K562 (cell line): ENCODE results near the gene ACTN1. TPM values are rescaled to one million over a fixed set of nuclear protein-coding genes. Genes with fewer than 3 reads are reported as not detected.
A peak's percentile ranks its signal among the peaks of the same experiment; 100 is the strongest.

Experiments used
- BDP1 ChIP-seq: IDR thresholded peaks from 3 replicates; pipeline ENCODE4 v1.6.1; 2011; ENCODE audit not compliant: insufficient read length, insufficient read depth
- ETS2 ChIP-seq: IDR thresholded peaks from 2 replicates; pipeline ENCODE4 v1.6.1; 2016; ENCODE audit warnings: borderline replicate concordance, missing genetic modification characterization, mild to moderate bottlenecking, moderate library complexity, missing compliant biosample characterization; ENCODE audit not compliant: poor library complexity, severe bottlenecking
- FOXP1 ChIP-seq: sonication (generic); formaldehyde crosslinking; IDR thresholded peaks from 2 replicates; pipeline ENCODE4 v1.8.0; 2022; ENCODE audit warnings: mild to moderate bottlenecking, missing genetic modification reagents
- GABPB2 ChIP-seq: fragments of 250-450 bp; sonication (Bioruptor Pico); conservative IDR thresholded peaks from 2 replicates; pipeline ENCODE4 v1.5.1; 2021; ENCODE audit warnings: mild to moderate bottlenecking
- JUNB ChIP-seq: fragments of 450-650 bp; formaldehyde crosslinking; conservative IDR thresholded peaks from 2 replicates; pipeline ENCODE4 v1.4.0; 2020; ENCODE audit warnings: mild to moderate bottlenecking
- NEUROD1 ChIP-seq: fragments of 150-350 bp; IDR thresholded peaks from 2 replicates; pipeline ENCODE4 v1.6.1; 2014; ENCODE audit warnings: borderline replicate concordance, low read length, low read depth; ENCODE audit not compliant: partially characterized antibody
- NR3C1 ChIP-seq: sonication (generic); formaldehyde crosslinking; IDR thresholded peaks from 2 replicates; pipeline ENCODE4 v1.8.1; 2022; ENCODE audit warnings: missing genetic modification reagents
- SAP30 ChIP-seq: fragments of 200-600 bp; sonication (generic); IDR thresholded peaks from 2 replicates; pipeline ENCODE4 v1.6.1; 2012; ENCODE audit warnings: borderline replicate concordance, low read depth, mild to moderate bottlenecking, moderate library complexity, low read length, control low read depth, inconsistent platforms; ENCODE audit not compliant: insufficient read depth, poor library complexity, severe bottlenecking
- TGIF2 ChIP-seq: sonication (generic); formaldehyde crosslinking; IDR thresholded peaks from 2 replicates; pipeline ENCODE4 v1.8.1; 2022; ENCODE audit warnings: mild to moderate bottlenecking, missing genetic modification reagents, moderate library complexity
- XRCC3 ChIP-seq: fragments of 450-650 bp; IDR thresholded peaks from 2 replicates; pipeline ENCODE4 v1.6.1; 2017; ENCODE audit warnings: mild to moderate bottlenecking, moderate library complexity
- ZNF175 ChIP-seq: fragments of 200-800 bp; sonication (Bioruptor generic); IDR thresholded peaks from 2 replicates; pipeline ENCODE4 v1.6.1; 2016; ENCODE audit warnings: low read depth, mild to moderate bottlenecking, missing genetic modification characterization, missing compliant biosample characterization
- ZNF551 ChIP-seq: fragments of 250-450 bp; sonication (Bioruptor Pico); IDR thresholded peaks from 2 replicates; pipeline ENCODE4 v1.5.0; 2021; ENCODE audit warnings: mild to moderate bottlenecking, moderate library complexity
- polyA plus RNA-seq, 8 experiments: library from polyadenylated mRNA; depleted of rRNA in 4 of 8; stranded (reverse) in 5 of 8; unstranded in 3 of 8; fragments of >200 nt; fragmentation: Nextera tagmentation in 2 of 8; fragmentation: Illumina TruSeq in 1 of 8; extraction: Ambion mirVana in 2 of 8; extraction: Trizol in 1 of 8; gene quantifications; 2 replicates each; pipeline versions ENCODE4 v1.2.1 to v1.2.3, GENCODE V29; 2011 to 2014; ENCODE audit warnings: inconsistent platforms in 1 of 8, missing spikeins in 1 of 8
- total RNA-seq, 7 experiments: library from RNA; depleted of rRNA in 6 of 7; stranded (reverse); fragments of >200 nt in 6 of 7; fragmentation: Illumina TruSeq in 2 of 7; extraction: Trizol in 2 of 7; gene quantifications; 2 replicates each; pipeline versions ENCODE4 v1.2.1 to v1.2.3, GENCODE V29; 2011 to 2021; ENCODE audit warnings: low replicate concordance in 1 of 7
- TF ChIP-seq, protein P1 (sequence below): fragments of 450-650 bp; IDR thresholded peaks from 2 replicates; pipeline ENCODE4 v1.6.1; 2016; ENCODE audit warnings: mild to moderate bottlenecking
- TF ChIP-seq, protein P2 (sequence below): fragments of 450-650 bp; conservative IDR thresholded peaks from 2 replicates; pipeline ENCODE4 v1.6.1; 2016; ENCODE audit warnings: missing genetic modification characterization, low read depth, mild to moderate bottlenecking, control low read depth, missing compliant biosample characterization
- TF ChIP-seq, protein P3 (sequence below): IDR thresholded peaks from 2 replicates; pipeline ENCODE4 v1.6.1; 2016; ENCODE audit warnings: missing genetic modification characterization, missing compliant biosample characterization

The ACTN1 gene
- total and polyA plus RNA-seq, 9 of the 15 experiments (the other 6 are each of a cell fraction or from before 2014, with no cell fraction given), result 2.2 to 67.7 (median 34.5) TPM

DNA sequence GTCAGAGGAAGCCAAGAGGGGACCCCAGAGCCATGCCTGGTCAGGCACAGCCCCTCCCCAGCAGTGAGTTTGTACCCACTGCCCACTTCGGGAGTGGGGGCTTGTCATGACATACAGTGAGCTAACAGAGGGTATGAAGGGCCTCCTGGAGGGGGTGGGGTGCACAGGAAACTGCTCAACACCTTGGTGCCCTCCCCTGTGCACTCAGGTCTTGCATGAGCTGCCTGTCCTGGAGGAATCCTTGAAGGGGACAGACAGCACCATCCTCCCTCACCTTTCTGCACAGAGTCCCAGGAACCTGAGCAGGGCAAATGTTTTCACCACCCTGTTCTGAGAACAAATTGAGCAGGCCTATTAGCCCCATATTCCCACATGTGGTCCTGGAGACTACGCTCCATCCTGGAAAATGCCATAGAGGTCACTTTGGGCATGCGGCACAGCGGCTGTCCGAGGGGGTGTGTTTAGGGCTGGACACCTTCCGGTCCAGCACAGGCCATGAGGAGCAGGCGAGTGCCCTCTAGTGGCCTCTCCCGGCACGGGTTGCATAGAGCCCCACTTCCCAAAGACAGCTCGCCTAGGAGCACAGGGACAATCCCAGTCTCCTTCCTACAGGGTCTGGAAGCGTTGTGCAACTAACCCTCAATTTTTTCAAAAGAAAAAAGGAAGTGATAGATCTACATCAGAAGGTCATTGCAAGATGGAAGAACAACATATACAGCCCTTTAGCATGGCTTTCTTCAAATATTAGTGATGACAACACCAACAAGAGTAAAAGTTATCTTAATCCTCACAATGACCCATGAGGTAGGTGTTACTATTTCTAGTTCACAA lies 154.4 kb downstream of the ACTN1 start (continued):
- TF ChIP-seq, protein P1, sequence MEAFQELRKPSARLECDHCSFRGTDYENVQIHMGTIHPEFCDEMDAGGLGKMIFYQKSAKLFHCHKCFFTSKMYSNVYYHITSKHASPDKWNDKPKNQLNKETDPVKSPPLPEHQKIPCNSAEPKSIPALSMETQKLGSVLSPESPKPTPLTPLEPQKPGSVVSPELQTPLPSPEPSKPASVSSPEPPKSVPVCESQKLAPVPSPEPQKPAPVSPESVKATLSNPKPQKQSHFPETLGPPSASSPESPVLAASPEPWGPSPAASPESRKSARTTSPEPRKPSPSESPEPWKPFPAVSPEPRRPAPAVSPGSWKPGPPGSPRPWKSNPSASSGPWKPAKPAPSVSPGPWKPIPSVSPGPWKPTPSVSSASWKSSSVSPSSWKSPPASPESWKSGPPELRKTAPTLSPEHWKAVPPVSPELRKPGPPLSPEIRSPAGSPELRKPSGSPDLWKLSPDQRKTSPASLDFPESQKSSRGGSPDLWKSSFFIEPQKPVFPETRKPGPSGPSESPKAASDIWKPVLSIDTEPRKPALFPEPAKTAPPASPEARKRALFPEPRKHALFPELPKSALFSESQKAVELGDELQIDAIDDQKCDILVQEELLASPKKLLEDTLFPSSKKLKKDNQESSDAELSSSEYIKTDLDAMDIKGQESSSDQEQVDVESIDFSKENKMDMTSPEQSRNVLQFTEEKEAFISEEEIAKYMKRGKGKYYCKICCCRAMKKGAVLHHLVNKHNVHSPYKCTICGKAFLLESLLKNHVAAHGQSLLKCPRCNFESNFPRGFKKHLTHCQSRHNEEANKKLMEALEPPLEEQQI, result peak; percentile 91
- TF ChIP-seq XRCC3 (no peak), NR3C1 (CRISPR knock-in tag) (no peak), FOXP1 (CRISPR knock-in tag) (no peak), GABPB2 (CRISPR knock-in tag) (no peak), ZNF175 (no peak), SAP30 (no peak), JUNB (no peak), BDP1 (no peak), ETS2 (tag) (no peak), NEUROD1 (no peak), TGIF2 (CRISPR knock-in tag) (no peak), ZNF551 (CRISPR knock-in tag) (no peak)
- TF ChIP-seq, protein P2, sequence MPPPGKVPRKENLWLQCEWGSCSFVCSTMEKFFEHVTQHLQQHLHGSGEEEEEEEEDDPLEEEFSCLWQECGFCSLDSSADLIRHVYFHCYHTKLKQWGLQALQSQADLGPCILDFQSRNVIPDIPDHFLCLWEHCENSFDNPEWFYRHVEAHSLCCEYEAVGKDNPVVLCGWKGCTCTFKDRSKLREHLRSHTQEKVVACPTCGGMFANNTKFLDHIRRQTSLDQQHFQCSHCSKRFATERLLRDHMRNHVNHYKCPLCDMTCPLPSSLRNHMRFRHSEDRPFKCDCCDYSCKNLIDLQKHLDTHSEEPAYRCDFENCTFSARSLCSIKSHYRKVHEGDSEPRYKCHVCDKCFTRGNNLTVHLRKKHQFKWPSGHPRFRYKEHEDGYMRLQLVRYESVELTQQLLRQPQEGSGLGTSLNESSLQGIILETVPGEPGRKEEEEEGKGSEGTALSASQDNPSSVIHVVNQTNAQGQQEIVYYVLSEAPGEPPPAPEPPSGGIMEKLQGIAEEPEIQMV (tag), result no peak
- TF ChIP-seq, protein P3, sequence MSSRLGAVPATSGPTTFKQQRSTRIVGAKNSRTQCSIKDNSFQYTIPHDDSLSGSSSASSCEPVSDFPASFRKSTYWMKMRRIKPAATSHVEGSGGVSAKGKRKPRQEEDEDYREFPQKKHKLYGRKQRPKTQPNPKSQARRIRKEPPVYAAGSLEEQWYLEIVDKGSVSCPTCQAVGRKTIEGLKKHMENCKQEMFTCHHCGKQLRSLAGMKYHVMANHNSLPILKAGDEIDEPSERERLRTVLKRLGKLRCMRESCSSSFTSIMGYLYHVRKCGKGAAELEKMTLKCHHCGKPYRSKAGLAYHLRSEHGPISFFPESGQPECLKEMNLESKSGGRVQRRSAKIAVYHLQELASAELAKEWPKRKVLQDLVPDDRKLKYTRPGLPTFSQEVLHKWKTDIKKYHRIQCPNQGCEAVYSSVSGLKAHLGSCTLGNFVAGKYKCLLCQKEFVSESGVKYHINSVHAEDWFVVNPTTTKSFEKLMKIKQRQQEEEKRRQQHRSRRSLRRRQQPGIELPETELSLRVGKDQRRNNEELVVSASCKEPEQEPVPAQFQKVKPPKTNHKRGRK (tag), result no peak
